HG03039 (cell line): Measurements from ENCODE around the gene VSX2.
A peak's percentile ranks its signal among the peaks of the same experiment; 100 is the strongest.

Experiments used
- ATAC-seq: cut with Tn5 transposase; IDR thresholded peaks from one replicate; pipeline ENCODE4 v1.9.1; 2021; ENCODE audit warnings: mild to moderate bottlenecking, moderate library complexity; ENCODE audit not compliant: unreplicated experiment

VSX2 gene

GRCh38 chr14:74301594-74302151 is 62.4 kb downstream of the VSX2 start:
- ATAC-seq: no peak

GRCh38 chr14:74302152-74302628 is 62.9 kb downstream of the VSX2 start:
- ATAC-seq: no peak

DNA sequence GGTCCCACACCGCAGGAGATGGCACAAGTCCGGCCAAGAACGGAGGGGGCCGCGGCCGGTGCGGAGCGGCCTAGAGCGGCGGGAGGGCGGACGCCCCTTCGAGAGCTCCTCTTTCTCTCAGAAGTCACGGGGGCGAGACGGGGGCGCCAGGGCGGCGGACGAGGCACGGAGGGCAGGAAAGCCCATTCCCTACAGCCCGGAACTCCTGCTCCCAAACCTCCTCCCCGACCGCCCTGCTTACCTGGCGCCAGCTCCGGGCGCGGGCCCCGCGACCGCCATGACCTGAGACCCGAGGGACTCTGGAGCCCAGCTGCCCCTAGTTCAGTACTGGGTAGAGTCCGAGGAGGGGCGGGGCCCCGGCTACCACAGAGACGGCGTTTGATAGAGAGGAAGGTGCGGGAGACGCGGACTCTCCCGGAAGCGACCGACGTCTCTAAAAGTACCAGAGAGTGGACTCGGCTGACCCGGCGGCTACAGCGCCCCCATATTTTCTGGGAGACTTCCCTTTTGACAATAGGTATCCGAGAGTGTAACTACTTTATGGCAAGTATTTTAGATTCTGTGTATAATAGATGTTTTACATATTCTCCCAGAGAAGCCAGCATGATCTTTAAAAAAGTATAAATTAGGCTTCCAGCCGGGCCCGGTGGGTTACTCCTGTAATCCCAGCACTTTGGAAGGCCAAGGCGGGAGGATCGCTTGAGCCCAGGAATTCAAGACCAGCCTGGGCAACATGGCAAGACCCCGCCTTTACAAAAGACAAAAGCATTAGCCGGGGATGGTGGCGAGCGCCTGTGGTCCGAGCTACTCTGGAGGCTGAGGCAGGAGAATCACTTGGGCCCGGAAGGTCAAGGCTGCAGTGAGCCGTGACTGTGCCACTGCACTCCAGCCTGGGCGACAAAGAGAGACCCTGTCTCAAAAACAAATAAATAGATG is 63.7 kb downstream of the VSX2 start, which contains the start of gene ABCD4:
Gene ABCD4 (minus strand): TSS at position 301 of the 936 bp plus-strand sequence. CDS start 22 bp downstream, at position 279.
- peak; percentile 93 for ATAC-seq

DNA sequence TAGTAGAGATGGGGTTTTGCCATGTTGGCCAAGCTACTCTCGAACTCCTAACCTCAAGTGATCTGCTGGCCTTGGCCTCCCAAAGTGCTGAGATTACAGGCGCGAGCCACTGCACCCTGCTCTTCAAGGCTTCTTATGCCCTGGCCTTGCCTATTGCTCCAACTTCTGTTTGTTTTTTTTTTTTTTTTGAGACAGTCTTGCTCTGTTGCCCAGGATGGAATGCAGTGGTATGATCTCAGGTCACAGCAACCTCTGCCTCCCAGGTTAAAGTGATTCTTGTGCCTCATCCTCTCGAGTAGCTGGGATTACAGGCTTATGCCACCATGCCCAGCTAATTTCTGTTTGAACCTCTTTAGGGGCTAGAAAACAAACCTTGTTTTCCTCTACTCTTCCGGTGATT is 69.4 kb downstream of the VSX2 start:
- no peak for ATAC-seq

- ATAC-seq: no peak
Observed at GRCh38 chr14:74309125-74310022, 70.1 kb downstream of the VSX2 start.

GRCh38 chr14:74312161-74312560 is 72.9 kb downstream of the VSX2 start:
- no peak for ATAC-seq
